GM21825 (cell line): ENCODE measurements around the gene MYADML2.

Source experiments
- ATAC-seq: cut with Tn5 transposase; IDR thresholded peaks from one replicate; pipeline ENCODE4 v1.9.1; 2021; ENCODE audit warnings: mild to moderate bottlenecking, moderate library complexity; ENCODE audit not compliant: unreplicated experiment

The MYADML2 gene

DNA sequence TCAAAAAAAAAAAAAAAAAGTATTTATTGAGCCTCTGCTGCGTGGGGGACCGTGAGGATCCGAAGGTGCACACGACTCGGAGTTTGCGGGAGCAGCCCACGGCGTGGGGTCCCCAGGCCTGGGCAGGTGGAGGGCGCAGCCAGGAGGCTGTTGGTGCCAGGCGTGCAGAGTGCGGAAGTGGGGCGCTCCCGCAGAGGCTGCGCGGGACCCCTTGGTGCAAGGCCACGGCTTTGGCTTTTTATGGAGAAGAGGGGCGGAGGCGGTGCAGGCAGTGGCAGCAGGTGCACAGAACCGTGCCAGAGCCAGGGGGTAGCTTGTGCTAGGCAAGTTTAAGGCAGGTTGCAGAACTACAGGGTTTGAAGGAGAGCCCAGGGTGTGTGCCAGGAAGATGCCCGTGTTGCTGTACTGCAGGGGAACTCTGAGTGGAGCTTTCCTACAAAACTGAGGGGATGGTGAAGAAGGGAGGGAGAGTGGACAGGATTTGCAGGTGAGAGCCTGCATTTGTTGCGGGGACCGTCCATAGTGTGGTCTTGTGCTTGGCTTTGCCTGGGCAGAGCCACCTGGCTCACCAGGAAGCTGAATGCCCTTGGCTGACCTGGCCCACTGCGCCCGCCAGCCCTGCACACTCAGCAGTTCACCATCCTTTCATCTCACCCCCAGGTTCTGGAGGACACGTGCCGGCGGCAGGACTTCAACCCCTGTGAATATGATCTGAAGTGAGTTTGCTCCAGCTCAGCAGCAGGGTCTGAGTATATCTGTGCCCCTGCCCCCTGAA, 31.7 kb upstream of the MYADML2 start:
- no peak for ATAC-seq

DNA sequence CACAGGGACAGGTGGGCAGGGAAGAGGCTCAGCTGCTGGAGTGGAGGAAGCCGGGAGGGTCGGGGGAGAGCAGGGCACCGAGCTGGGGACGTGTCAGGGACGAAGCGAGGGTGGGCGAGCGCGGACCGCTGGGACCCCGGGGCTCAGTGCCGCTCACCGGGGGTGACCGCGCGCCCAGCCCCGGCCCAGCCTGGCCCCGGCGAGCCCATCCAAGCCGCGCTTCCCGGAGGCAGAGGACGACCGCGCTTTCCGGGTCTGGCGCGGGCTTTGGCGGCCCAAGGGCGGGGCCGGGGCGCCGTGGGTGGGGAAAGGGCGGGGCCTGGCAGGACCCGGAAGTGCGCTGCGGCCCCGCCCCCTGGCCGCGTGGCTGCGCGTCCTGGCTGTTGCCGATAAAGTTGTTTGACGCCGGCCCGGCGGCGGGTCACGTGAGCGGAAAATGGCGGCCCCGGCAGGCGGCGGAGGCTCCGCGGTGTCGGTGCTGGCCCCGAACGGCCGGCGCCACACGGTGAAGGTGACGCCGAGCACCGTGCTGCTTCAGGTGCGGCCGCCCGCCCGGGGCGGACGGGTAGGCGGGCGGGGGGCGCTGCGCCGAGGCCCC, 30.3 kb upstream of the MYADML2 start, which contains the start of gene ASPSCR1:
ASPSCR1 (plus strand) TSS at position 419 of the 598 bp plus-strand sequence; CDS start at position 437, 18 bp downstream.
- peak; percentile 78 for ATAC-seq

DNA sequence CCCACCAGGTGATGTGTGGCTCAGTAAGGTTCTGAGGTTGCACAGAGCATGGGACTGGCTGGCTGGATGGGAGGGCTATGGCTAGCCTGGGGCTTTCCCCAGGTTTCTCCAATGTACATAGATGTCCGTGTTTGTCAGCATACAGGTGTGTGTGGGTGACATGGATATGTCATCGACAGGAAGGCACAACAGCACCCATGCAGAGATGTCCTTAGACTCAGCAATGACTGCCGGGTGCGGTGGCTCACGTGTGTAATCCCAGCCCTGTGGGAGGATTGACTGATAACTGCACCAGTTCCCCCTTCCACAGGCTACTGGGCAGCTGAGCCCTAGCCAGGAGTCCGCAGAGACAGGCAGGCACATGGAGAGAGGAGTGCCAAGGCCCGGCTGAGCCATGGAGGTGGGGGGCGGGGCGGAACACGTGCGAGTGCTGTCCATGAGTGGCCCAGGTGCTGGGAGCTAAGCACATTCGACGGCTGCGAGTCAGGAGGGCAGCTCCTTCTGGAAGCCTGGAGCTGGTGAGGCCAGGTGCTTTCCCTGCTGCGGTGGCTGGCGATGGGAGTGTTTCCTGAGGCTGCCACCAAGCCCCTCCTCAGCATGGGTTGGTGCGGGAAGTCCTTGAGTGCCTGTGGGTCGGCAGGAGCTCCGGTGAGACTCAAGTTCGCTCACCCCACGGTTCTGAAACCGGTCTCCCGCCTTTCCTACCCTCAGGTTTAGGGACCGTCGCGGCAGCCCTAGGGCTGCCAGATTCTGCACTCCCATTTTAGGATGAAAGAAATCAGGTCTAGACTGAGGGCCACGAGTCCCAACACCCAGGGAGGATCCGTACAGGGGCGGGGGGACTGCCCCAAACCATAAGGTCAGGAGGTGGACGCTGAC, 29.5 kb upstream of the MYADML2 start:
- ATAC-seq: peak; percentile 2

DNA sequence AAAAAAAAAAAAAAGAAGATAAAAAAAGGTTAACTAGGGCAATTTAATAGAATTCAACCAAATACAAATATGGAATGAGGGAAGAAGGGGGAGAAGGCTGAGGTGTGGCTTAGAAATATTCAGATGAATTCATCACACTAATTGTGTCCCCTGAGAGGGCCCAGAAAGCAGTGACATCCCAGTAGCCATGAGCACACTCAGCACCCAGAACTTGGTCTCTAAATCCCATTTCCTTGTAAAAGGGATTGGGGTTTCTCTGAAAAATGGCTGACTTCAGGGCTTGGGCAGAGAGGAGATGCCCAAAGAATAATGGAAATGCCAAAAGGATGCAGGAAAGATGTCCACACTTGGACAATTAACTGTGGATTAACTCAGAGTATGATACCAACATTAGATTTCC, 26.4 kb upstream of the MYADML2 start:
- ATAC-seq: no peak

DNA sequence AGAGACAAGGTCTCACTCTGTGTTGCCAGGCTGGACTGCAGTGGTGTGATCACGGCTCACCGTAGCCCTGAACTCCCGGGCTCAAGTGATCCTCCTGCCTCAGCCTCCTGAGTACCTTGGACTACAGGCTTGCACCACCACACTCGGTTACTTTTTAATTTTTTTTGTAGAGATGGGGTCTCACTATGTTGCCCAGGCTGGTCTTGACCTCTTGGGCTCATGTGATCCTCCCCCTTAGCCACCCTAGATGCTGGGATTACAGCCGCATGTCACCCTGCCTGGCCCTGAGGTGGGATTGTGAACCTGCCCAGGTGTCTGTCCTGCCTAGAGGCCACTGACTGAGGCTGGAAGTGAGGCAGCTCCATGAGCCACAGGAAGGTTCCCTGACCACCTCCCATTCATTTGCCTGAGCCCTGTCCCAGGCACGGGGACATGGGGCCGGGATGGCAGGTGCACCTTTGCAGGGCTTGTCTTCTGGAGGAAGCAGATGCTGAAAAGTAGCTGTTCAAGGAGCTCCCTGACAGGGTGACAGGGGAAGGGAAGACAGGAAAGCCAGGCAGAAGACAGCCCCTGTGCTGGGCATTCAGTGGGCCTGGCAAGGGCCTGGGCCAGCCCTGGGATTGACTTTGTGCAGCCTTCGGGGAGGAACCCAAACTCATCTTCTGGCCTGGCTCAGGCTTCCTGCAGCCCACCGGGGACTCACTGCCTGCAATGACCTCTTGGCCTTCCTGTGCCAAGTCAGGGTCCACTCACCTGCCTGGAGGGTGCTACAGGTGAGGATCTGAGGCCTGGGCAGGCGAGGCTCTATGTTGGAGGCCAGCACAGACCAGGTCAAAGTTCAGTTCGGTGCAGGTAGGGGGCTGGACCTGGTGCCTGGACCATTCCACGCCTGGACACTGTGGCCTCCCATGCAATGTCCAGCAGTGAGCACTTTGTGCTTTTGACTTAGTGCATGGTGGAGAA, 22.1 kb upstream of the MYADML2 start:
- no peak for ATAC-seq

DNA sequence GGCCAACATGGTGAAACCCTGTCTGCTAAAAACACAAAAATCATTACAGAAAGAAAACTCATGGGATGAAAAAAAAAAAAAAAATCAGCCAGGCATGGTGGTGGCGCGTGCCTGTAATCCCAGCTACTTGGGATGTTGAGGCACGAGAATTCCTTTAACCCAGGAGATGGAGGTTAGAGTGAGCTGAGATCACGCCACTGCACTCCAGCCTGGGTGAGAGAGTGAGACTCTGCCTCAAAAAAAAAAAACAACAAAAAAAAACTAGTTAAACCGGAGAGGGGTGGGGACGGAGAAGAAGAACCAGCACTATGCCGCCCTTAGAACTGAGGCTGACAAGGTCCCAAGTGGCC, 21.3 kb upstream of the MYADML2 start:
- no peak for ATAC-seq

DNA sequence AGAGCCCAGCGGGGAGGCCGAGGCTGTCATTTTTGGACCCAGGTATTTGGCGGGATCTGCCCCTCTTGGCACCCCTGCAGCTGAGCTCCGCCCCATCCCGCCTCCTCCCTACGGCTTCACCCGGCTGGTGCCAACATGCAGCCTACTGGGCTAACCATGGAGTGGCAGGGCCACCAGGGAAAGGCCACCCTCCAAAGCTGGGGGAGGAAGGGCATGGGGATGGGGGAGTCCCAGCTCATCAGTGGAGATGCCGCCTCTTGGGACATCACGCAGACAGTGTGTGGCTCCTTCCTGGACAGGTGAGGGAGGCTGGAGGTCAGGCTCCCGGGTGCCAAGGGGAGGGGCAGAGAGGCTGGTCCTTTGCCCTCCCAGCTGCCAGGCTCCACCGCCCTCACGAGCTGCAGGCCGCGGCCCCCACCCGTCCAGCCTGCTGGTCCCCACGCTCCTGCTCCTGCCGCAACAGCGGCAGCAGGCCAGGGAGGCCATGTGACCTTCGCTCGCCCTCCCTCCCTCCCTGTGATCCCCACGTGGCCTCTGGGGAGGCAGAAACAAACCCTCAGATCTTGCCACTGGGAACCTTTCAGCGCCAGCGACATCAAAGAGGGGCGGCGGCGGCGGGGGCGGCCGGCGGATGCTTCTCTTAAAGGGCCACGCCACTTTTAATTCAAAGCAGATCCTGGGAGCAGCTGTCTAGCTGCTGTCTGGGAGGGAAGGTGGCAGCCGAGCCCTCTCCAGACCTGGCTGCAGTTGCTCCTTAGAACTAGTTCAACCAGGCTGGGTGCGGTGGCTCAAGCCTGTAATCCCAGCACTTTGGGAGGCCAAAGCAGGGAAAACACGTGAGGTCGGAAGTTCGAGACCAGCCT, 20.7 kb upstream of the MYADML2 start:
- peak; percentile 46 for ATAC-seq

DNA sequence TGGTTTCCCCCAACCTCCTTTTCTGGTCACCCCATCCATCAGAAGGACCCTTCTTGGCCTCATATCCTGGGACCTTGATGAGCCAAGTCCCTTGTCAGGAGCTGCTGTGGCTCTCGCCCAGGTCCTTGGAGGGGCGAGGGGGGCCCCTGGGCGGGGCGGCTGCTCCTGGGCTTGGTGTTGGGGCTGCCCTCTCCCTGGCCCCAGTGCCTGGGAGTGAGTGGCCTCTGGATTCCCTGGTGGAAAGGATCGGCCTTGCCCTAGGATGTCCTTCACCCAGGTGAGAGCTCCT, 20.2 kb upstream of the MYADML2 start:
- no peak for ATAC-seq

DNA sequence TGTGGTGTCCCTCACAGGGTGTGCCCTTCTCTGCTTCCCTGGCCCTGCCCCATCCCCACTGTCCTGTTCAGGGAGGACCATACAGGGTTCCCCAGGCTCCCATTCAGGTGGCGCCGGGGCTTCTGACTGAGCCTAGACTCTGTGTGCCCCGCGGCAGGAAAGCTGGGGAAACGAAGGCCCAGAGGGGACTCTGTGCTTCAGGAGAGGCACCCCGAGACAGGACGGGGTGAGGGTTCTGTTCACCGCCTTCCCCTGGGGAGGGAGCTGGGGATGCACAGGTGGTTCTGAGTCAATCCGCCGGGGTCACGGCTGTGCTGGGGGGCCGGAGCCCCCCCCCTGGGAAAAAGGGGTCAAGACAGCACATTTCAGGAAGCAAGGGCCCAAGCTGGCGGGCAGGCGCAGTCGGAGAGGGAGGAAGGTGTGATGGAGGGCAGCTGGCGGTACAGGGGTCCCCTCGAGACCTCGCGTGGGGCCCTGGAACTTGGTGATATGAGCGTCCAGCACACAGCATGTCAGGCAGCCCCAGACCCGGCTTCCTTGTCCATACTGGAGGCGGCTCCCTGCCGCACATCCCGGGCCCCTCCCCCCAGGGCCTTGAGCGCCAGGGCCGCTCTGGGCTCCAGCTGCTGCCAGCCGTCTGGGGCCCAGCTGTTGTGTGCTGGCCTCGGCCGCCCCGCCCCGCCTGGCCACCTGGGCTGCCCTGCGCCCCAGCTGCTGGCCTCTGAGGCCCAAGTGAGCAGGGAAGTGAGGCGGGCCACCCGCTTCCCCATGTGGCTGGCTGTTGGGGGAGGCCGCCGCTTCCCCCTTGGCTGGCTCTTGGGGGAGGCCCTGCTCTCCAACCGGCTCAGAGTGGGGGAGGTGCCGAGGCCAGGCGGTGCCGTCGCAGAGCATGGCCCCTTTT, 19.6 kb upstream of the MYADML2 start:
- ATAC-seq: no peak

DNA sequence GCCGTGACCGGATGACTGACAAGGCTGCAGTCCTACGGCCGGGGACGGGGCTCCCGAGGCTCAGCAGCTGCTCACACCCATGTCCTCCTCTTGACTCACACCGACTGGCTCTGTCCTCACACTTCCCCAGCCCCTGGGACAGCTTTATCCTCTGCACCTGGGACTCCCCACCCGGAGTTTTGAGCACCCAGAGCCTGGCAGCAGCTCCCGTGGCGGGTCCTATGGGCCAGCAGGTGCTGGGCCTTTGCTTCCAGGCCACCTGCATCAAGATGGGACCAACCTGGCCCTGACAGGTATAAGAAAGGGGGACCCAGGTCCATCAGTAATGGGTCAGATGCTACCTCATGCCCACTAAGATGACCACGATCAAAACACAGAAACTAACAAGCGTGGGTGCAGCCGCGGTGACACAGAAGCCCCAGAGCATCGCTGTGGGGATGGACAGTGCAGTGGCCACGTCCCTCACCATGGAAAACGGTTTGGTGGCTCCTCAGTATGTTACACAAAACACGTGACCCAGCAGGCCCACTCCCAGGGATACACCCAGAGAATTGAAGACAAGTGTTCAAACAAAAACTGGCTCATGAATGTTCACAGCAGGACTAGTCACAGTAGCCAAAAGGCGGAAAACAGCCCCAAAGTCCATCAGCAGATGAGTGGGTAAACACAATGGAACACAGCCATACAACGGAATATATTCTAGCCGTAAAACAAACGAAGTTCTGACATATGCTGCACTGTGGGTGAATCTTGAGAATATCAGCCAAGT, 17.2 kb upstream of the MYADML2 start:
- no peak for ATAC-seq

DNA sequence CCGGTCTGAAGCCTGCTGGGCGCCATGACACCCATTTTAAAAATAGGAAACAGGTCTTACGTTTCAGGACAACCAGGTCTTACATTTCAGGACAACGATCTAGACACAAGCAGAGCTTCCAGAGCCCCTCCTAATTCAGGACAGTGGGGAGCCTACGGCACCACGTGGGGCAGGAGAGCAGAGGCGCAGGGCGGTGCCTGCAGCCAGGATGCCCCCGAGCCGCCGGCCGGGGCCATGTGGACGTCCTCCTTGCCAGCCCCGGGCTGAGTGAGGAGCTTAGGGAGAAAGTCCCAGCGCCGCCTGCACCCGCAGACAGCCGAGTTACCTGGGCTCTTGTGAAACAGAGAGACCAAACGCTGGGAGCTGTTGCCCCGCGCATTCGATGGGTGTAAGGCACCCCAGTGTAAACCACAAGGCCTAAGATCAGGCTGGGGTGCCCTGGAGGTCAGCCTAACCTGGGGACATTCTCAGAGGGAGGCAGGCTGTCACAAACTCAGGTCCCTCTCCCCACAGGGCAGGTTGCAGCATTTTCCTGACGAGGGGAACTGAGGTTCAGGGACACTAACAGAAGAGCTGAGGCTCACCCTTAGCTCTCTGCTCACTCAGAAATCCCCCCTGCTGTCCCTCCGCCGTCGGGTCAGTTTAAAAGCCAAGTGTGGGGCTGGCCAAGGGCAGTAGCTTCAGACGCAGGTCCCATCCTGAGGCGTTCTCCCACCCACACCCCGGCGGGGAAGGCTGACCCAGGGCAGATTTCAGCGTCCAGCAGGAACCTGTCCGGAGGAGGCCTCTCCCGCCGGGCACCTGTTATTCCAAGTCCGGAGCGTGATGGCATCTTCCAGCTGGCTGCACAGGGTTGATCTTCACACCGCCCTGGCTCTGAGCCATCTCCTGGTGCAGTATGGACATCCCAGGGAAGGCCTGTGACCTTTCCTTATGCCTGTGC, 15.7 kb upstream of the MYADML2 start:
- no peak for ATAC-seq

DNA sequence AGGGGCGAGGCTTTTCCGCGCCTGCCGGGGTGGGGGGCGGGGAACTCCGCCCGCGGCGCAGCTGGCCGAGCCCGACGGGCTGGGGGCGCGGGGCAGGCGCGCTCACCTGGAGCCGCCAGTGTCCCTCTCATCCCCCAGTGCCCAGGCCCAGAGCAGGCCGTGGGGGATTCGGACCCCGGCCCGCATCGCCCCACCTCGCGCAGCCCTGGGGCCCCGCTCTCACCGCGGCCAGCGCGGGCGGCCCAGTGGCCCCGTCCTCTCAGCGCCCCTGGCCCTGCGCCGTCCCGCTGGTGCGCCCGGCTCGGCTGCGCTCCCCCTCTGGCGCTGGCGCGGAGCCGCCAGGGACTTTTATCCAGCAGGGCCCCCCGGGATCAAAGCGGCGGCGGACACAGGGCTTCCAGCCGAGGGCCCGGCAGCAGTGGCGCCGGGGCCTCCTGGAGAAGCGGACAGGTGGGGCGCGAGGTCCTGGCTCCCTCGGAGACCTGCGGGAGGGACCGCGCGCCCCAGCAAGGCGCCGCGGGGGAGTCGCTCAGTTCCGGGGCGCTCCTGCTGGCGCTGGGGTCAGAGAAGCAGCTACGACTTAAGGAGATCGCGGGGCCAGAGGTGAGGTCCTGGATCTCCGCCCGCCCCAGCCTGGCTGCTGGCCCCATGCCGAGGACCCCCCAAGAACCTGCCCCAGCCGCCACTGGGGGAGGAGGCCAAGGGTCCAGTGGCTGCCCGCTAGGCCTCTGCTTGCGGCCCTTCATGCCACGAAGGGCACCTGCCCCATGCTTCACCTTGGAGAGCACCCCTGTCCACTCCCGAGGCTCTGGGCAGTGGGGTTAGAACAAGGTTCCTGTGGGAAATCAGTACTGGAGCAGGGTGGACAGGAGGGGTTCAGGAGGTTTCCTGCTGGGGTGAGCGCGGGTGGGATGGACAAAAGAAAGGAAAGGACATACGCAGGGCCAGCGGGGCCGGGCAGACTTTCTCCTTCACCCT, 14.8 kb upstream of the MYADML2 start:
- no peak for ATAC-seq

DNA sequence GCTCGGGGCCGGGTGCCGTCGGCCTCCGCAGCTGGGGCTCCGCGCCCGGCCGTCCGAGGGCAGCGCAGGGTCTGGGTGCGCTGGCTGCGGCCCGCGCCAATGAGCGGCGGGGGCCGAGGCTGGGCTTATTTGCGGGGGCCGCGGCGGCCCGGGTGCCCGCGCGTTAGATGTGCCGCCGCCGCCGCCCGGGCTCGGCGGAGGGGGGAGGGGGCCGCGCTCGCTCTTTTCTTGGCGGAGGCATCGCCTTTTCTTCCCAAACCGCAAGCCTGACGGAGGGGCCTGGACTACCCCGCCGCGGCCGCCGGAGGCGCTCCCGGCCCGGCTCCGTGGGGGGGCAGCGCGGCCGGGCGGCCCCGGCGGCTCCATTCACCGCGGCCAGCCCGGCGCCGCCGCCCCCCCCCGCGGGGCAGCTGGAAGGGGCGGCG, 14.1 kb upstream of the MYADML2 start, which contains the start of gene NOTUM:
NOTUM (minus strand) TSS at position 101 of the 425 bp plus-strand sequence. CDS start 278 bp downstream, outside the sequence.
- no peak for ATAC-seq

DNA sequence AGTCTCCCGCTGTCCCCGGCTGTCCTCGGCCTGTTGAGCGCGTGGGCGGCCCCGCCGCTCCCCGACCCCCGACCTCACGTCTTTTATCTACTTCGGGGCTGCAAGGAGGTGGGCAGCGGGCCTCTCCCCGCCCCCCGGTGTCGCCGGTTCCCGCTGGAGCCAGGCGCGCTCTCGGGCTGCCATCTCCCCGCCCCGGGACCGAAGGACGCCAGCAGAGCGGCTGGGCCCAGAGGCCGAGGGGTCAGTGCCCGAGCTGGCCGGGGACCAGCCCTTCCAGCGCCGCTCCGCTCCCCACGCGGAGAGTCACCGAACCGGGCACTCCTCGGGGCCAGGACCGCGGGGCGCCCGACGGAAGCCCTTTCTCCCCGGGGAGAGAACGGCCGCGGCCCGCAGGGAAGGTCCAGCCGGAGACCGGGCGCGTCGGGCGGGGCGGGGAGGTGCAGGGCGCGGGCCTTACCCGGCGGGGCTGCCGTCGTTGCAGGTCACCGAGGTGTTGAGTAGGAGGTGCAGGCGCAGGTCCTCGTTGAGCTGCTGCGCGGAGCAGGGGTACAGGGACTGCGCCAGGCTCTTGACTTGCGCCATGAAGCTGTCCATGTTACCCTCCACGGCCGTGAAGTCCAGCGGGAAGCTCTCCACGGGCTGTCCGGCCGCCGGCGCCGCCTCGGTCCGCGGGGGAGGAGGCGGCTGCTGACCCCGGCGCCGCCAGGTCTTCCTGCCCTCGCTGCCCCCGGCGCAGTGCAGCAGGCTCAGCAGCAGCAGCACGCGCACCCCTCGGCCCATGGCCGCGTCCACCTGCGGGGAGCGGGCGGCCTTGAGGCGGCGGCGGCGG, 13.3 kb upstream of the MYADML2 start:
- no peak for ATAC-seq
